ENCODE results near the gene SHMT2. TPM values are rescaled to one million over a fixed set of nuclear protein-coding genes. Genes with fewer than 3 reads are reported as not detected.

The SHMT2 gene
- total and polyA plus RNA-seq, 2 donors (not counting 3 experiments of a cell fraction or from before 2014, with no cell fraction given): 155 to 243 TPM

DNA sequence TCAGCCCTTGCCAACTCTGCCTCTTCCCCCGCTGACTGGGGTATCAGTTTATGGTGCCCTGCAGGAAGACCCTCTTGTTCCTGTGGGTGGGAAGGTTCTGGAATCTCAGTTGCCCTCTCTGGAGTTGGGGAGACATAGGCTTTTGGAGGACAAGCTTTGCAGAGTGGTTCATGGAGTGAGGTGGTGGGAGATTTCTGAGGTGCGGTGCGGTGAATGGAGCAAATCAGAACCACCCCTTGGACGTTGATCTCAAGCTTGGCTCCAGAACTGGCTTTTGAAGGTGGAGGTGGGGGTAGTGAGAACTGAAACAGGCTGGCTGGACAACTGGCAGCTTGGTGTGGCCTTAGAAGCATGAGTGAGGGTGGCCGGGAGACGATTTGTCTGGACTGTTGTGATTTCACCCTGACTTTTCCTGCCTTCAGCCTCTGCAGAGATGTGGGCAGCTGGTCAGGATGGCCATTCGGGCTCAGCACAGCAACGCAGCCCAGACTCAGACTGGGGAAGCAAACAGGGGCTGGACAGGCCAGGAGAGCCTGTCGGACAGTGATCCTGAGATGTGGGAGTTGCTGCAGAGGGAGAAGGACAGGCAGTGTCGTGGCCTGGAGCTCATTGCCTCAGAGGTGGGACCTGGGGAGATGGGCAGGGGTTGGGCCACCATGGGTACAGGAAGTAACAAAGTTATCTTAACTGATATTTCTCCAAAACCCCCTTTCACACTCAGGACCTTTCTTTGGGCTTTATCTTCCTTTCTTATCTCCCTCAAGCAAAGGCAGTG is 1.1 kb downstream of the SHMT2 start:
- intact Hi-C loops (cut with micrococcal nuclease) (loop anchor here (1.0 kb wide), 1 partner anchor 9 kb away; no protein-coding TSS in a partner anchor), dilution Hi-C loops (cut with MboI; ENCODE audit: extremely low pct_ligation_motif_present, low sequenced_read_pairs) (no loop called here)
- Histone ChIP-seq H3K4me3 (replicated peaks in 1 of 3; ENCODE audit: insufficient read depth in 1 of 3, low read depth in 1 of 3, low read length in 3 of 3) (peak overlapping the region; percentile 44 to 73 (median 63)), H3K4me1 (ENCODE audit: control insufficient read depth, extremely low read depth, insufficient read depth, low read length) (peaks cover 18% of the 10 kb centered on the region), H3K9me3 (replicated peaks; ENCODE audit: control insufficient read depth, insufficient read depth, low read length) (no peaks in the 10 kb centered on the region), H3K27ac (ENCODE audit: insufficient read depth, low read depth, low read length) (peak overlapping the region; percentile 91), H3K9me1 (replicated peaks; ENCODE audit: control insufficient read depth, extremely low read depth, insufficient read depth, low read length) (no peaks in the 10 kb centered on the region), H4K20me1 (replicated peaks; ENCODE audit: control insufficient read depth, extremely low read depth, insufficient read depth, low read length) (no peaks in the 10 kb centered on the region), H3K36me3 (ENCODE audit: control insufficient read depth in 2 of 2, extremely low read depth in 1 of 2, insufficient read depth in 2 of 2, low read length in 2 of 2) (peaks cover 3 to 27% of the 10 kb centered on the region in 2 experiments), H3K27me3 (ENCODE audit: control insufficient read depth in 2 of 2, insufficient read depth in 2 of 2, low read length in 2 of 2) (peaks cover 10 to 11% of the 10 kb centered on the region in 2 experiments), H3K4me2 (ENCODE audit: insufficient read depth, low read length) (peak overlapping the region; percentile 77), H3K9ac (replicated peaks; ENCODE audit: extremely low read depth, insufficient read depth, low read length) (peak overlapping the region; percentile 96), H2AFZ (ENCODE audit: low read depth, low read length) (no peak overlapping the region), H3K79me2 (ENCODE audit: control insufficient read depth, insufficient read depth, low read length) (peaks cover 23% of the 10 kb centered on the region)
- ChIA-PET POLR2A (interaction anchor here (1.0 to 1.5 kb wide), 2 partner anchors 8 to 17 kb away, joined by 3 to 11 read pairs; no protein-coding TSS in a partner anchor), CTCF (interaction anchor here (0.7 to 5.0 kb wide), 9 partner anchors 10 to 228 kb away, joined by 3 to 129 read pairs (median 5); partner anchors contain the start of gene GLI1)
- TF ChIP-seq JUN (IDR thresholded peaks at IDR 0.05; ENCODE audit: borderline replicate concordance, insufficient read depth, insufficient read length, low read depth) (no peak), MYC (IDR thresholded peaks at IDR 0.05; ENCODE audit: low read depth, low read length) (no peak), POLR2A (IDR thresholded peaks at IDR 0.05; ENCODE audit: low read depth, low read length) (no peak), POLR2AphosphoS5 (IDR thresholded peaks at IDR 0.05; ENCODE audit: insufficient read depth, low read depth, low read length) (no peak), EZH2 (IDR thresholded peaks at IDR 0.05; ENCODE audit: borderline replicate concordance, low read depth, low read length, severe bottlenecking) (no peak), GATA2 (IDR thresholded peaks at IDR 0.05; ENCODE audit: insufficient read depth, insufficient read length, low read depth, low read length) (no peak), FOS (IDR thresholded peaks at IDR 0.05; ENCODE audit: borderline replicate concordance, insufficient read depth, low read length) (no peak)
- TF ChIP-seq, protein P1, sequence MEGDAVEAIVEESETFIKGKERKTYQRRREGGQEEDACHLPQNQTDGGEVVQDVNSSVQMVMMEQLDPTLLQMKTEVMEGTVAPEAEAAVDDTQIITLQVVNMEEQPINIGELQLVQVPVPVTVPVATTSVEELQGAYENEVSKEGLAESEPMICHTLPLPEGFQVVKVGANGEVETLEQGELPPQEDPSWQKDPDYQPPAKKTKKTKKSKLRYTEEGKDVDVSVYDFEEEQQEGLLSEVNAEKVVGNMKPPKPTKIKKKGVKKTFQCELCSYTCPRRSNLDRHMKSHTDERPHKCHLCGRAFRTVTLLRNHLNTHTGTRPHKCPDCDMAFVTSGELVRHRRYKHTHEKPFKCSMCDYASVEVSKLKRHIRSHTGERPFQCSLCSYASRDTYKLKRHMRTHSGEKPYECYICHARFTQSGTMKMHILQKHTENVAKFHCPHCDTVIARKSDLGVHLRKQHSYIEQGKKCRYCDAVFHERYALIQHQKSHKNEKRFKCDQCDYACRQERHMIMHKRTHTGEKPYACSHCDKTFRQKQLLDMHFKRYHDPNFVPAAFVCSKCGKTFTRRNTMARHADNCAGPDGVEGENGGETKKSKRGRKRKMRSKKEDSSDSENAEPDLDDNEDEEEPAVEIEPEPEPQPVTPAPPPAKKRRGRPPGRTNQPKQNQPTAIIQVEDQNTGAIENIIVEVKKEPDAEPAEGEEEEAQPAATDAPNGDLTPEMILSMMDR (IDR thresholded peaks at IDR 0.05; ENCODE audit: extremely low read depth in 1 of 2, insufficient read depth in 1 of 2, low read depth in 1 of 2, low read length in 2 of 2): no peak
- TF ChIP-seq, protein P2, sequence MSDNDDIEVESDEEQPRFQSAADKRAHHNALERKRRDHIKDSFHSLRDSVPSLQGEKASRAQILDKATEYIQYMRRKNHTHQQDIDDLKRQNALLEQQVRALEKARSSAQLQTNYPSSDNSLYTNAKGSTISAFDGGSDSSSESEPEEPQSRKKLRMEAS (IDR thresholded peaks at IDR 0.05; ENCODE audit: insufficient read depth, insufficient read length): no peak
- FAIRE-seq: peak; percentile 78
- BruUV-seq (replicated peaks): TSS peak; percentile 56
- DNase-seq (ENCODE audit: low read depth, low spot score): no peak
